HEK293 (cell line): ENCODE data around the gene SLFN11.

Source experiments
- CTCF ChIA-PET: fragments of 350-600 bp; formaldehyde crosslinking; extraction: SDS; loops from one replicate; lab custom pipeline; 2021; ENCODE audit warnings: antibody characterized with exemption; lab: Yijun Ruan, JAX
- POLR2A ChIA-PET: fragments of 300-600 bp; formaldehyde crosslinking; extraction: SDS; loops from one replicate; lab custom pipeline; 2020; ENCODE audit warnings: antibody characterized with exemption, inconsistent platforms; lab: Yijun Ruan, JAX
- H3K27ac ChIP-seq: fragments of 200-500 bp; sonication (Bioruptor generic); 2 replicates; pipeline ENCODE4 v1.5.1; 2014; ENCODE audit warnings: low read depth, low read length, control low read depth, inconsistent platforms; ENCODE audit errors: extremely low read depth
- H3K36me3 ChIP-seq, 2 experiments: fragments of 200-500 bp in 1 of 2; sonication (Bioruptor generic) in 1 of 2; 1 replicate in 1 of 2; 2 replicates in 1 of 2; pipeline ENCODE4 v1.5.1; 2014 to 2017; ENCODE audit warnings: inconsistent platforms in 2 of 2, low read length in 2 of 2; ENCODE audit not compliant: control insufficient read depth in 2 of 2, insufficient read depth in 1 of 2
- H3K4me1 ChIP-seq: fragments of 200-500 bp; sonication (Bioruptor generic); 2 replicates; pipeline ENCODE4 v1.5.1; 2014; ENCODE audit warnings: mild to moderate bottlenecking, low read length, inconsistent platforms; ENCODE audit not compliant: control insufficient read depth, insufficient read depth
- H3K4me3 ChIP-seq: 2 replicates; pipeline ENCODE4 v1.5.1; 2011; ENCODE audit warnings: low read depth, mild to moderate bottlenecking, control low read depth, low read length, moderate library complexity
- H3K9me3 ChIP-seq: fragments of 200-500 bp; sonication (Bioruptor generic); 2 replicates; pipeline ENCODE4 v1.5.1; 2014; ENCODE audit warnings: low read depth, low read length, inconsistent platforms; ENCODE audit not compliant: control insufficient read depth, insufficient read depth
- FEZF1 ChIP-seq: fragments of 450-650 bp; formaldehyde crosslinking; IDR thresholded peaks from 2 replicates; pipeline ENCODE4 v1.5.1; 2016; ENCODE audit warnings: missing biosample characterization, missing genetic modification characterization
- GLI4 ChIP-seq: fragments of 450-650 bp; formaldehyde crosslinking; IDR thresholded peaks from 2 replicates; pipeline ENCODE4 v1.5.1; 2016; ENCODE audit warnings: missing biosample characterization, missing genetic modification characterization
- OVOL3 ChIP-seq: fragments of 450-650 bp; formaldehyde crosslinking; IDR thresholded peaks from 2 replicates; pipeline ENCODE4 v1.5.1; 2016; ENCODE audit warnings: missing biosample characterization, missing genetic modification characterization
- PRDM10 ChIP-seq: fragments of 450-650 bp; formaldehyde crosslinking; IDR thresholded peaks from 2 replicates; pipeline ENCODE4 v1.5.1; 2016; ENCODE audit warnings: missing biosample characterization, missing genetic modification characterization
- SP2 ChIP-seq: fragments of 450-650 bp; formaldehyde crosslinking; IDR thresholded peaks from 2 replicates; pipeline ENCODE4 v1.5.1; 2016; ENCODE audit warnings: missing biosample characterization, missing genetic modification characterization
- ZBTB11 ChIP-seq: fragments of 450-650 bp; formaldehyde crosslinking; conservative IDR thresholded peaks from 2 replicates; pipeline ENCODE4 v1.5.1; 2016; ENCODE audit warnings: low read depth, missing biosample characterization, missing genetic modification characterization
- ZEB2 ChIP-seq: fragments of 450-650 bp; formaldehyde crosslinking; IDR thresholded peaks from 2 replicates; pipeline ENCODE4 v1.5.1; 2016; ENCODE audit warnings: missing biosample characterization, missing genetic modification characterization
- ZNF19 ChIP-seq: fragments of 450-650 bp; formaldehyde crosslinking; IDR thresholded peaks from 2 replicates; pipeline ENCODE4; 2016; ENCODE audit warnings: missing biosample characterization, missing genetic modification characterization, low read depth
- ZNF362 ChIP-seq: fragments of 450-650 bp; formaldehyde crosslinking; IDR thresholded peaks from 2 replicates; pipeline ENCODE4 v1.5.1; 2016; ENCODE audit warnings: missing biosample characterization, missing genetic modification characterization
- ZNF416 ChIP-seq: fragments of 450-650 bp; formaldehyde crosslinking; IDR thresholded peaks from 2 replicates; pipeline ENCODE4 v1.5.1; 2016; ENCODE audit warnings: missing biosample characterization, missing genetic modification characterization
- ZNF580 ChIP-seq: fragments of 450-650 bp; formaldehyde crosslinking; IDR thresholded peaks from 2 replicates; pipeline ENCODE4 v1.5.1; 2016; ENCODE audit warnings: missing biosample characterization, missing genetic modification characterization
- ZNF600 ChIP-seq: fragments of 450-650 bp; formaldehyde crosslinking; IDR thresholded peaks from 2 replicates; pipeline ENCODE4 v1.5.1; 2016; ENCODE audit warnings: missing biosample characterization, missing genetic modification characterization
- ZNF707 ChIP-seq: fragments of 450-650 bp; formaldehyde crosslinking; IDR thresholded peaks from 2 replicates; pipeline ENCODE4 v1.5.1; 2016; ENCODE audit warnings: missing biosample characterization, missing genetic modification characterization
- ZNF776 ChIP-seq: fragments of 450-650 bp; formaldehyde crosslinking; IDR thresholded peaks from 2 replicates; pipeline ENCODE4 v1.5.0; 2017; ENCODE audit warnings: missing biosample characterization, missing genetic modification characterization, borderline replicate concordance
- ZNF791 ChIP-seq: fragments of 450-650 bp; formaldehyde crosslinking; IDR thresholded peaks from 2 replicates; pipeline ENCODE4 v1.5.1; 2016; ENCODE audit warnings: missing biosample characterization, missing genetic modification characterization
- TF ChIP-seq, protein P1 (sequence below): fragments of 450-650 bp; formaldehyde crosslinking; IDR thresholded peaks from 2 replicates; pipeline ENCODE4 v1.5.1; 2017; ENCODE audit warnings: missing biosample characterization, missing genetic modification characterization
- TF ChIP-seq, protein P2 (sequence below): fragments of 450-650 bp; formaldehyde crosslinking; IDR thresholded peaks from 2 replicates; pipeline ENCODE4 v1.5.1; 2016; ENCODE audit warnings: missing biosample characterization, missing genetic modification characterization, borderline replicate concordance

The SLFN11 gene

DNA sequence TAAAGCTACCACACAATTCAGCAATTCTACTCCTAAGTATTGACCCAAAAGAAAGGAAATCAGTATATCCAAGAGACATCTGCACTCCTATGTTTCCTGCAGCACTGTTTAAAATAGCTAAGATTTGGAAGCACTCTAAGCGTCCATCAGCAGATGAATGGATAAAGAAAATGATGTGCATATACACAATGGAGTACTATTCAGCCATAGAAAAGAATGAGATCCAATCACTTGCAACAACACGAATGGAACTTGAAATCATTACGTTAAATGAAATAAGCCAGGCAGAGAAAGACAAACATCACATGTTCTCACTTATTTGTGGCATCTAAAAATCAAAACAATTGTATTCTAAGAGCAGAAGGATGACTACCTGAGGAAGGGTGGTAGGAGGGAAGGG lies 1.5 kb downstream of the SLFN11 start (continued):
- no peak for TF ChIP-seq ZBTB11 (tag by site-specific recombination)
- no peak; the same call in 1 of the 2 replicates for TF ChIP-seq ZNF580 (tag by site-specific recombination)
- TF ChIP-seq, protein P1, sequence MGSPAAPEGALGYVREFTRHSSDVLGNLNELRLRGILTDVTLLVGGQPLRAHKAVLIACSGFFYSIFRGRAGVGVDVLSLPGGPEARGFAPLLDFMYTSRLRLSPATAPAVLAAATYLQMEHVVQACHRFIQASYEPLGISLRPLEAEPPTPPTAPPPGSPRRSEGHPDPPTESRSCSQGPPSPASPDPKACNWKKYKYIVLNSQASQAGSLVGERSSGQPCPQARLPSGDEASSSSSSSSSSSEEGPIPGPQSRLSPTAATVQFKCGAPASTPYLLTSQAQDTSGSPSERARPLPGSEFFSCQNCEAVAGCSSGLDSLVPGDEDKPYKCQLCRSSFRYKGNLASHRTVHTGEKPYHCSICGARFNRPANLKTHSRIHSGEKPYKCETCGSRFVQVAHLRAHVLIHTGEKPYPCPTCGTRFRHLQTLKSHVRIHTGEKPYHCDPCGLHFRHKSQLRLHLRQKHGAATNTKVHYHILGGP (tag by site-specific recombination): no peak
- no peak for TF ChIP-seq OVOL3
- no peak for TF ChIP-seq ZNF791 (tag by site-specific recombination)
- no peak for TF ChIP-seq FEZF1 (tag by site-specific recombination)

DNA sequence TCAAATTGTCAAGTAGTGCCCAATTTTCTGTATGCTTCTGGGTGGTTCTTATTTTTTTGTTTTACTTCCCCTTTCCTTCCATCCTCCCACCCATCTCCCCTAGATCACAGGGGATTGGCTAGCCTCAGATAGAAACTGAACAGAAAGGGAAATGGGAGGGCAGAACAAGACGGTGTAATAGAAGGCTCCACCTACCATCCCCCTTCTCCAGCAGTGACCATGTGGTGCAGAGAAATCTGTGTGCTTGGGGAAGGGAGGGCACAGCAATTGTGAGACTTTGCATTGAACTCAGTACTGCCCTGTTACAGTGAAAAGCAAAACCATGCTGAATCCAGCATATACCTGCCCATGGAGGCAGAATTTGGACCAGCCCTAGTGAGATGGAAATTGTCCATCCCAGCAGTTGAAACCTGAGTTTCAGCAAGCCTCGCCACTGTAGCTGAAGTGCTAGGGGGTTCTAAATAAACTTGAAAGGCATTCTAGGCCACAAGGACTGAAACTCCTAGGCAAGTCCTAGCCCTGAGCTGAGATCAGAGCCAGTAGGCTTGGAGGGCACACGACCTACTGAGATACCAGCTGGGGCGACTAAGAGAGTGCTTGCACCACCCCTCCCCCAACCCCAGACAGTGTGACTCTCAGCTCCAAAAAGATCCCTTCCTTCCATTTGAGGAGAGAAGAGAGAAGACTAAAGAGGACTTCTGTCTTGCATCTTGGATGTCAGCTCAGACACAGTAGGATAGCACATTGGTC lies 5.2 kb downstream of the SLFN11 start:
- Histone ChIP-seq H3K36me3 (peaks cover 53 to 65% of the 10 kb centered on the region in 2 experiments), H3K4me1 (no peaks in the 10 kb centered on the region; the same call in 1 of the 2 replicates), H3K4me3 (no peak overlapping the region), H3K9me3 (no peaks in the 10 kb centered on the region), H3K27ac (no peak overlapping the region)
- POLR2A ChIA-PET: no interaction called here
- CTCF ChIA-PET: interaction anchor here (0.6 kb wide), 2 partner anchors 165 to 225 kb away, joined by 3 read pairs; no protein-coding TSS in a partner anchor
- TF ChIP-seq ZNF416 (tag by site-specific recombination): no peak
- peak; percentile 31; the same call in 1 of the 2 replicates for TF ChIP-seq SP2 (tag by site-specific recombination)
- TF ChIP-seq, protein P2, sequence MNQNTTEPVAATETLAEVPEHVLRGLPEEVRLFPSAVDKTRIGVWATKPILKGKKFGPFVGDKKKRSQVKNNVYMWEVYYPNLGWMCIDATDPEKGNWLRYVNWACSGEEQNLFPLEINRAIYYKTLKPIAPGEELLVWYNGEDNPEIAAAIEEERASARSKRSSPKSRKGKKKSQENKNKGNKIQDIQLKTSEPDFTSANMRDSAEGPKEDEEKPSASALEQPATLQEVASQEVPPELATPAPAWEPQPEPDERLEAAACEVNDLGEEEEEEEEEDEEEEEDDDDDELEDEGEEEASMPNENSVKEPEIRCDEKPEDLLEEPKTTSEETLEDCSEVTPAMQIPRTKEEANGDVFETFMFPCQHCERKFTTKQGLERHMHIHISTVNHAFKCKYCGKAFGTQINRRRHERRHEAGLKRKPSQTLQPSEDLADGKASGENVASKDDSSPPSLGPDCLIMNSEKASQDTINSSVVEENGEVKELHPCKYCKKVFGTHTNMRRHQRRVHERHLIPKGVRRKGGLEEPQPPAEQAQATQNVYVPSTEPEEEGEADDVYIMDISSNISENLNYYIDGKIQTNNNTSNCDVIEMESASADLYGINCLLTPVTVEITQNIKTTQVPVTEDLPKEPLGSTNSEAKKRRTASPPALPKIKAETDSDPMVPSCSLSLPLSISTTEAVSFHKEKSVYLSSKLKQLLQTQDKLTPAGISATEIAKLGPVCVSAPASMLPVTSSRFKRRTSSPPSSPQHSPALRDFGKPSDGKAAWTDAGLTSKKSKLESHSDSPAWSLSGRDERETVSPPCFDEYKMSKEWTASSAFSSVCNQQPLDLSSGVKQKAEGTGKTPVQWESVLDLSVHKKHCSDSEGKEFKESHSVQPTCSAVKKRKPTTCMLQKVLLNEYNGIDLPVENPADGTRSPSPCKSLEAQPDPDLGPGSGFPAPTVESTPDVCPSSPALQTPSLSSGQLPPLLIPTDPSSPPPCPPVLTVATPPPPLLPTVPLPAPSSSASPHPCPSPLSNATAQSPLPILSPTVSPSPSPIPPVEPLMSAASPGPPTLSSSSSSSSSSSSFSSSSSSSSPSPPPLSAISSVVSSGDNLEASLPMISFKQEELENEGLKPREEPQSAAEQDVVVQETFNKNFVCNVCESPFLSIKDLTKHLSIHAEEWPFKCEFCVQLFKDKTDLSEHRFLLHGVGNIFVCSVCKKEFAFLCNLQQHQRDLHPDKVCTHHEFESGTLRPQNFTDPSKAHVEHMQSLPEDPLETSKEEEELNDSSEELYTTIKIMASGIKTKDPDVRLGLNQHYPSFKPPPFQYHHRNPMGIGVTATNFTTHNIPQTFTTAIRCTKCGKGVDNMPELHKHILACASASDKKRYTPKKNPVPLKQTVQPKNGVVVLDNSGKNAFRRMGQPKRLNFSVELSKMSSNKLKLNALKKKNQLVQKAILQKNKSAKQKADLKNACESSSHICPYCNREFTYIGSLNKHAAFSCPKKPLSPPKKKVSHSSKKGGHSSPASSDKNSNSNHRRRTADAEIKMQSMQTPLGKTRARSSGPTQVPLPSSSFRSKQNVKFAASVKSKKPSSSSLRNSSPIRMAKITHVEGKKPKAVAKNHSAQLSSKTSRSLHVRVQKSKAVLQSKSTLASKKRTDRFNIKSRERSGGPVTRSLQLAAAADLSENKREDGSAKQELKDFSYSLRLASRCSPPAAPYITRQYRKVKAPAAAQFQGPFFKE (tag by site-specific recombination): no peak
- TF ChIP-seq ZEB2: no peak
- TF ChIP-seq PRDM10 (tag by site-specific recombination): peak; percentile 35; the same call in 1 of the 2 replicates
- TF ChIP-seq ZNF19 (tag by site-specific recombination): no peak
- TF ChIP-seq ZNF600: 0 out of 2 replicates have a peak, but pooled peaks have one; percentile 11
- TF ChIP-seq ZNF362 (tag by site-specific recombination): no peak
- TF ChIP-seq ZNF776 (tag by site-specific recombination): no peak
- TF ChIP-seq ZNF707 (tag by site-specific recombination): no peak
- no peak for TF ChIP-seq GLI4
